ENCODE results near the gene TMEM131. TPM values are rescaled to one million over a fixed set of nuclear protein-coding genes. Genes with fewer than 3 reads are reported as not detected.

The TMEM131 gene
- total and polyA plus RNA-seq, 2 of the 8 experiments (the other 6 are each of a cell fraction or from before 2014, with no cell fraction given) = 9.7 to 22.9 TPM

GRCh38 chr2:97724073-97724410 is 271.7 kb downstream of the TMEM131 start:
- H4K91ac ChIP-seq (replicated peaks; ENCODE audit: insufficient read length, low read length) = no peak overlapping the region
- H4K20me1 ChIP-seq (replicated peaks in 1 of 2; ENCODE audit: control insufficient read depth in 1 of 2, insufficient read depth in 2 of 2, low read length in 2 of 2) = no peaks in the 10 kb centered on the region
- no peak overlapping the region for H3K18ac ChIP-seq (ENCODE audit: extremely low read depth, low read length)
- no peaks in the 10 kb centered on the region for H3K23me2 ChIP-seq (ENCODE audit: low read depth, low read length)
- DNase-seq (ENCODE audit: low read depth in 1 of 2, low spot score in 2 of 2) (no peak), FAIRE-seq (no peak)
- no peaks in the 10 kb centered on the region for H3K79me2 ChIP-seq (ENCODE audit: control insufficient read depth in 1 of 2, insufficient read depth in 2 of 2, low read length in 2 of 2)
- H3K79me1 ChIP-seq (ENCODE audit: low read depth, low read length) = no peaks in the 10 kb centered on the region
- no peak overlapping the region for H3K27ac ChIP-seq (ENCODE audit: low read depth, low read length)
- H3K36me3 ChIP-seq (ENCODE audit: control insufficient read depth in 2 of 4, insufficient read depth in 4 of 4, low read length in 3 of 4) = no peaks in the 10 kb centered on the region
- no peak overlapping the region for H3K9ac ChIP-seq (replicated peaks in 1 of 4; ENCODE audit: extremely low read depth in 1 of 4, low read depth in 3 of 4, low read length in 3 of 4)
- no peak for TF ChIP-seq HDAC2 (IDR thresholded peaks at IDR 0.05; ENCODE audit: borderline replicate concordance in 1 of 2, low read depth in 2 of 2, low read length in 2 of 2)
- TF ChIP-seq E2F6 (IDR thresholded peaks at IDR 0.05) = no peak
- TF ChIP-seq ATF2 (IDR thresholded peaks at IDR 0.05; ENCODE audit: low read length) = no peak
- no peak for TF ChIP-seq GTF2F1 (IDR thresholded peaks at IDR 0.05; ENCODE audit: borderline replicate concordance, low read depth, low read length)
- TF ChIP-seq PHF8 (conservative IDR thresholded peaks at IDR 0.05; ENCODE audit: low read depth, low read length) = no peak
- no peak overlapping the region for H4K5ac ChIP-seq (ENCODE audit: insufficient read length, low read depth, low read length)
- H2BK5ac ChIP-seq (ENCODE audit: low read depth, low read length) = no peak overlapping the region
- H2AFZ ChIP-seq (ENCODE audit: low read length) = no peak overlapping the region
- H3K23ac ChIP-seq (ENCODE audit: insufficient read length) = no peak overlapping the region
- H2AK5ac ChIP-seq (ENCODE audit: low read depth, low read length) = no peak overlapping the region
- no peak overlapping the region for H2BK120ac ChIP-seq (replicated peaks; ENCODE audit: low read depth, low read length)
- H2BK12ac ChIP-seq (ENCODE audit: low read depth, low read length) = no peak overlapping the region; the same call in 1 of the 2 replicates
- no peaks in the 10 kb centered on the region for H3K27me3 ChIP-seq (replicated peaks in 1 of 4; ENCODE audit: control insufficient read depth in 3 of 4, extremely low read depth in 1 of 4, insufficient read depth in 3 of 4, low read length in 3 of 4)
- no peak overlapping the region for H4K8ac ChIP-seq (ENCODE audit: extremely low read depth, insufficient read depth, low read length)
- ChIA-PET CTCF (ENCODE audit: partially characterized antibody) (interaction anchor here (1.1 to 11.0 kb wide), 8 partner anchors 7 to 77 kb away, joined by 3 to 105 read pairs (median 4); no protein-coding TSS in a partner anchor), POLR2A (ENCODE audit: partially characterized antibody) (no interaction called here)
- WGBS, 2 experiments (ENCODE audit: extremely low coverage in 1 of 2, insufficient coverage in 1 of 2, insufficient read length in 1 of 2, insufficient replicate concordance in 2 of 2, low coverage in 1 of 2, low lambda C conversion rate in 2 of 2, missing lambda C conversion rate in 1 of 2) = 90% methylated on average over 31 of the region's 41 CpGs; no CpG with 5 or more reads in 1 of the 2 experiments
- no peak overlapping the region for H3K4me2 ChIP-seq (ENCODE audit: insufficient read depth in 1 of 2, low read depth in 2 of 2, low read length in 2 of 2)
- H3K14ac ChIP-seq (ENCODE audit: insufficient read length) = no peak overlapping the region
- H2BK15ac ChIP-seq (ENCODE audit: low read length) = no peak overlapping the region
- no peak overlapping the region for H3K56ac ChIP-seq (replicated peaks; ENCODE audit: insufficient read length, low read depth, low read length)
- no peak overlapping the region for H2BK20ac ChIP-seq (ENCODE audit: low read length)
- no peak overlapping the region for H3K4me3 ChIP-seq (ENCODE audit: extremely low read depth in 1 of 4, insufficient read depth in 2 of 4, low read depth in 3 of 4, low read length in 4 of 4)
- no peak overlapping the region for H3K4ac ChIP-seq (replicated peaks; ENCODE audit: insufficient read length, low read depth, low read length)
- H3K9me3 ChIP-seq (ENCODE audit: insufficient read depth in 2 of 2, low read depth in 1 of 2, low read length in 1 of 2) = no peaks in the 10 kb centered on the region
- peaks cover 2 to 10% (median 3%) of the 10 kb centered on the region in 4 experiments; a peak in 5 of 7 replicates for H3K4me1 ChIP-seq (replicated peaks in 1 of 4; ENCODE audit: control insufficient read depth in 3 of 4, insufficient read depth in 4 of 4, low read length in 3 of 4)

Measured in H1 (cell line).